GM19395 (cell line): ENCODE results near the gene TLR6.
"Not testable (repeated sequence)": the region's sequence is repeated elsewhere in the genome, so short reads cannot be mapped to it uniquely, and the experiment has no call there.

Source experiments
- ATAC-seq: cut with Tn5 transposase; IDR thresholded peaks from one replicate; pipeline ENCODE4 v1.9.1; 2021; ENCODE audit warnings: mild to moderate bottlenecking, moderate library complexity; ENCODE audit not compliant: unreplicated experiment

The TLR6 gene

DNA sequence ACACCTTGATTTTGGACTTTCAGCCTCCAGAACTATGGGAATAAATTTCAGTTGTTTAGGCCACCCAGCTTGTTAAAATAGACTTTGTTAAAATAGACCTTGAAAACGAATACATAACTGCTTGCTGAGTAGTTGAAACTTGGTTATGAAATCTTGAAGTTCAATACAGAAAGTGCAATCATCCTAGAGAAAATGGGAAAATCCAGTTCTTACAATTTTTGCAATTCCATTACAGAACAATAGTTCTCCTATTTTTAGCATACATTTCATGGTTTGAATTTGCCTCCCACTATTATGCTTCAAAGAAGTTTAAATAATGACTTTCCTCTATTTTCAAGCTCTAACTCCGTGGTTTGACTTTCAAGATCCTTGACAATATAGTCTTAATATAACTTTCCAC lies 62.6 kb downstream of the TLR6 start:
- no peak for ATAC-seq

DNA sequence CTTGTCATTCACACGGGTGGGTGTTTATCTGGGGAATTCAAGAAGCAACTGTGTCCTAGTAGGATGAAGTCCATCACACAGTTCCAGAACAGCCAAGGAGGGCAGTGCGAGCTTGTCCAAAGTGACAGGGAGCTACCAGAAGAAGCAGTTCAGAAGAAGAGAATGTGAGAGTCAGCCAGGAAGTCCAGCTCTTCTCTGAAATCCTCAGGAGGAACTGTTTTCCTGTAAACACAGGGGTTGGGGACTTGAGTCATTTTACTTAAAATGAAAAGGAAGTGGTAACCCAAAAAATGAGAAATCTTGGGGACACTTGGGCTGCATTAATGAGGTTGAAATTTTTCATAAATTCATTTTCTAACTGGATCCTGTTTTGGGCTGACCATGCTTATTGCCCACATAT lies 65.6 kb downstream of the TLR6 start:
- ATAC-seq, result no peak

DNA sequence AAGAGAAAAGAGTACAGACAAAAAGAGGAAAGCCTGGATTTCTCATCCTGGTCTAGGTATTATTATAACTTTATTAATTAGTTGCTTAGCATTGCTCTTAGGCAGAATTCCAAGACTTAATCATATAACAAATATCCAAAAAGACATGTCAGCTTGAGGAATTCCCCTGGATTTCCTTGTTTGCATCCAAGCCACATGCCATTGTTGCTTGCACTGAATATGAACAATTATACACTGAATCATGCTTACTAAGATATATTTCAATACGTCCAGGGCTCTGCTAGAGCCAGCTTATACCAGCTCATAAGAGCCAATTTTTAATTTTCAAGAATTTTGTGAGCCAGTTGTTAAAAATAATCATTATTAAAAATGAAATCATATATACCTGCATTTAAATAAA lies 68.3 kb downstream of the TLR6 start:
- ATAC-seq, result no peak

DNA sequence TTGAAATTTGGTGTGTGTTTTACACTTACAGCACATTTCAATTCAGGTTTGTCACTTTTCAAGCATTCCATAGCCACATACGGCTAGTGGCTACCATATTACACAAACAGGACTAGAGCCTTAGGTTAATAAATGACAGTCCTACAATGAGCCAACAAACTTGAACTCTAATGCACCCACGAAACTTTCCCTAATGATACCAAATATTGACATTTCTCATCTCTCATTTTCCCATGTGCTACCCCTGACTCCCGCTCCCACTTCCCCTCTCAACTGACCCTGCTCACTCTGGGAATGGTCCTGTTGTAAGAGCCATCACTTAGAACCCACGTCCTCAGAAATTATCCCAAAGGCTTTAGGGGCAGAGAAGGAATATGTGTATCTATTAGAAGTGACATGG lies 68.9 kb downstream of the TLR6 start:
- no peak for ATAC-seq

DNA sequence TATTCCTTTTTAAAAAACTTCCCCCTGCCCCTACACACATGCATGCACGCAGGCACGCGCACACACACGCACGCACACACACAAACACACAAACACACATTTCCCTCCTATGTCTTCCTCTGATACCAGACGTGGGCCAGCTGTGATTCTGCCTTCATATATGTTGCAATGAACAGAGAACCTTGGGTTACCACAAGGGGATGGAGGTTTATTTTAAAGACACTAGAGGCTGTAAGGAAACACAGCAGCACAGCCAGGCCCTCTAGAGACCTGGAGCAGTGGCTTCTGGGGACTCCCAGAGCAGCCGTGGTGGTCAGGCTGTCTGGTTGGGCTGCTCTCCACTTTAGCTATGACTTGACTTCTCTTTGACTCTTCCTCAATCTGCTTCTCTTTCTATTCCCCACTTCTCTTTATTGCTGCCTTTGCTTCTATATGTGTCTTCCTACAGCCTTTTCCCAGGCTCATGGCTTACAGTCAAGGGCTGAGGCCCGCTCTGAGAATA lies 70.7 kb downstream of the TLR6 start:
- peak; percentile 52 for ATAC-seq

DNA sequence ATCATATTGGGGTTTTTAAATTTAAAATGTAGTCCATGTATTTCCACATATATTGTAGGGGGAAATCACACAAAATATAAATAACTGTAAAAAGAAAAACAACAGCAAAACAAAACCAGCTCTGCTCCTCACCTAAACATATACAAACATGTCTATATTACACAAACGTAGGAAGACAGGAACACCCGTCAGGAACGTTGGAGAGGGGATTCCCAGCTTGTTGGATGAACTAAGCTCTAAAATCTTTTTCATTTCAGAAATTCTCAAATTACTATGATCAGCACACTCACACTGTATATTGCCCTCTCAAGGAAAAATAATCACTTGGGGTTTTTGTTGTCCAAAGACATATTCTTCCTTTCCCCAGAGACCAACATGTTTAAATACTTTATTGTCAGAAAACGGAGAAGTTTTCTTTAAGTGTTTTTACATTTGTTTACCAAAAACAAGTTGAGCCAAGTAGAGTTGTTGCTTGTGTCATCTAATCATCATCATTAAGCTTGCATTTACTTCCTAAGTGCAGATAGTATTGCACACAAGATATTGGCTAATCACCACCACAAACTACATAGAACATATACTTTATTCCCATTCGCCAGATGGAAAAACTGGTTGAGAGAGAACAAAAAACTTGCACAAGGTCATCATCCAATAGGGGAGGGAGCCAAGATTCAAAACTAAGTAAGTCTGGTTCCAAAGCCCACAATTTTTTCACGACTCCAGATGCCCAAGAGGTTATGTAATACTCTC lies 71.4 kb downstream of the TLR6 start:
- ATAC-seq, result no peak

DNA sequence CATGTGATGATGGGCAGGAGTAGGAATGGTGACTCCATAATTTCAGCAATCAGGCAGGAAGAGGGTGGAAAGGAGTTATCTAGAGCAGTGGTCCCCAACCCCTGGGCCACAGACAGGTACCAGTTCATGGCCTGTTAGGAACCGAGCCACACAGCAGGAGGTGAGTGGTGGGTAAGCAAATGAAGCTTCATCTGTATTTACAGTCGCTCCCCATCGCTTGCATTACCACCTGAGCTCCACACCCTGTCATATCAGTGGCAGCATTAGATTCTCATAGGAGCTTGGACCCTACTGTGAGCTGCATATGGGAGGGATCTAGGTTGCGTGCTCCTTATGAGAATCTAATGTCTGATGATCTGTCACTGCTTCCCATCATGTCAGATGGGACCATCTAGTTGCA lies 72.5 kb downstream of the TLR6 start:
- ATAC-seq, result no peak

DNA sequence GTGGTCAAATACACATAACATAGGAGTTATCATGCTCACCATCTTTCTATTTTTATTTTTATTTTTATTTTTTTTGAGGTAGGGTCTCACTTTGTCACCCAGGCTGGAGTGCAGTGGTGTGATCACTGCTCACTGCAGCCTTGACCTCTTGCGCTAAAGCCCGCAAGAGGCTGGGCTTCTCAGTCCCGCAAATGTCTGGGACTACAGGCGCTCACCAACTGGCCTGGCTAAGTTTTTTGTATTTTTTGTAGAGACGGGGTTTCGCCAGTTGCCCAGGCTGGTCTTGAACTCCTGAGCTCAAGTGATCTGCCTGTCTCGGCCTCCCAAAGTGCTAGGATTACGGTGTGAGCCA lies 73.5 kb downstream of the TLR6 start:
- no peak for ATAC-seq

DNA sequence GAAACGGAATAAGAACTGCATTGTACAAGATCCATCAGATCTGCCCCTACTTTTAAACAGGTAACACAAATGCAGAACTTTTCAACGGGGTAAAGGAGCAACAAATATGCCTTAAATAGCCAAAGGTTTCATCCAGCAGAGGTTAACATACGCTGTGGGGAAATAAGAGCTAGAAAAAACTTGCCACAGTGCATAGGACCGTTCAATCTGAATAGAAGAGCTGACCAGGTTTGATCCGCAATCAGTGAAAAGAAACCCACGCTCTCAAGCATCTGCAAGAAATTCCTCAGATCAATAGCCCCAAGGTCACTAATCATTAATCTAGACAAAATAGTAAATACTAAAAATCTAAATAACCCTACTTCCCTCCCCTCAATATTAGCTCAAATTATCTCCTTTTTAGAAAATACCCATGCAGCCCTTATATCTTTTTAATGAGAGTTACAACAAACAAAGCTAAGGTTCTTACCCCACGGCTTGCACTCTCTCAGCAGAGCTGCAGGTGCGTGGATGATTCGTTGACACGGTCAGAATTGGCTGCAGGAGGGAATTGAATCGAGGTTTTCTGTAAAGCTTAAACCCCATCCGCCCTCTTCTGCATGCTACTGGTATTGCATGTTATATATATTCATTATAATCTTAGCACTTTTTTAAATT lies 74.0 kb downstream of the TLR6 start, which contains the start of gene TLR10:
TLR10 (minus strand) TSS at position 539 of the 657 bp plus-strand sequence. CDS start 7,400 bp downstream, outside the sequence.
- ATAC-seq, result peak; percentile 72

DNA sequence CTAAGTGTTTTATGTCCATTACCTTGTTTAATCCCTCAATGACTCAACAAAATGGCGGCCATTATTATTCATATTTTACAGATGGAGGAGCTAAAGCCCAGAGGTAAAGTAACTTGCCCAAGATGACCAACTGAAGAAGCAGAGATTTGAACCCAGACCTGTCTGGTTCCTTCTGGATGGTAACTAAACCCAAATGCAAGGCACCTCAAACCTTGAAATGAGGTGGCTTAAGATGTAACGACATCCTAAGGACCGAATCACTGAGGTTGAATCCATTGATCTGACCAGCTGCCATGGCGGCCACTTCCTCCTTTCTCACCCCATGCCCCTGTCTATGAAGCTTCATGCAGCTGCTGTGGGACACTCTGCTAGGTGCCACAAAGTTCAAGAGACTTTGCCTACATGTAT lies 74.8 kb downstream of the TLR6 start:
- ATAC-seq, result no peak

DNA sequence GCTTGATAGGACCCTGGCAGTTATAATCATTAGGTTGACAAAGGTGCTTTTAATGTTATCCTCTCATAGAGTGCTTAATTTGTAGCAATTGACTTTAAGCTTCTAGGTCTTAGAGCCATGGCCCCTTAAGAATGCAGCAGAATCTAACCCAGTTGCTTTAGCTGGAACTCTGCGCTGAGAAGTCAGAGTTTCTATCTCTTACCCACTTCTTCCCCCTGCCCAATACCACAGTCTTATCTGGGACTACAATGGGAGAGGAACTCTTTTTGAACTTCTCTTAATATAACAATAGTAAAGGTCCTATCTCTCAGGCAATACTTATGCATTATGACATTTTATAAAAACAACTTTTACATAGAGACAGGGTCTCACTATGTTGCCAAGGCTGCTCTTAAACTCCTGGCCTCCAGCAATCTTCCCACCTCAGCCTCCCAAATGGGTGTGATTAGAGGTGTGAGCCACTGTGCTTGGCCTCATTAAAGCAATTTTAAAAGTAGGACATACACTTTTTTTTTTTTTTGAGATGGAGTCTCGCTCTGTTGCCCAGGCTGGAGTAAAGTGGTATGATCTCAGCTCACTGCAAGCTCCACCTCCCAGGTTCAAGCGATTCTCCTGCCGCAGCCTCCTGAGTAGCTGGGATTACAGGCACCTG lies 75.7 kb downstream of the TLR6 start:
- ATAC-seq, result no peak

DNA sequence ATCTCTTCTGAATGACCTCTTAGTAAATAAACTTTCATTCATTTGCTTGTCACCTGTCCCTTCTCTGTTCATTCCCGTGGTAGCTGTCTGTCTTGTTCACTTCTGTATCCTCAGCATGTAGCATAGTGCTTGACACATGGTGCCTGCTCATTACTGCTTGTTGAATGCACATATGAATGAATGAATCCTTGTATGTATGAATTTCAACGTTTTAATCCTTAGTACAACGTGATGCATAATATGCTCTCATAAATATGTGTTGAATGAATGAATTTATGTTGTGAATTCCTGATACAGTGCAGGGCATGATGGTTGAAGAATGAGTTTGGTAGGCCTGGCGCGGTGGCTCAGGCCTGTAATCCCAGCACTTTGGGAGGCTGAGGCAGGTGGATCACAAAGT lies 76.8 kb downstream of the TLR6 start:
- no peak for ATAC-seq

DNA sequence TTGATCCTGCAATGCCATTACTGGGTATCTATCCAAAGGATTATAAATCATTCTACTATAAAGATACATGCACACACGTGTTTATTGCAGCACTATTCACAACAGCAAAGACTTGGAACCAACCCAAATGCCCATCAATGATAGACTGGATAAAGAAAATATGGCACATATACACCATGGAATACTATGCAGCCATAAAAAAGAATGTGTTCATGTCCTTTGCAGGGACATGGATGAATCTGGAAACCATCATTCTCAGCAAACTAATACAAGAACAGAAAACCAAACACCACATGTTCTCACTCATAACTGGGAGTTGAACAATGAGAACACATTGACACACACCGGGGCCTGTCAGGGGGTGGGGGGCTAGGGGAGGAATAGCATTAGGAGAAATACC lies 78.7 kb downstream of the TLR6 start:
- ATAC-seq, result not testable (repeated sequence)

DNA sequence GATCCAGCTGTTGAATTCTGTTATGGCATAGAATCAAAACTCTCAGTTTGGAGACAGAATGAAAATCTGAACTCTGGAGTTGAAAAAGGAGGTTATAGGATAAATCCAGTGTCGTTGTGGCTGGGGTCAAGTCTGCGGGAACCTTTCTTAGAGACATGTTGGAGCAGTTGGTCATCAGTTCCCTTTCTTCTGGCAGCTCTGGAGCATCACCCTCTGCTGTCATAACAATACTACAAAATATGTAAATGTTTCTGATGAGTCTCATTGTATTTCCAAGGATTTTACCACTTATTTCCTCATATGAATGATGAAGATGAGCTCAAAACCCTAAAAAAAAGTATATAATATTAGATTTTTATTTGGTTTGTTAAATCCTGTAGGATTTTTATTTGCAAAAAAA lies 81.3 kb downstream of the TLR6 start:
- ATAC-seq, result no peak

DNA sequence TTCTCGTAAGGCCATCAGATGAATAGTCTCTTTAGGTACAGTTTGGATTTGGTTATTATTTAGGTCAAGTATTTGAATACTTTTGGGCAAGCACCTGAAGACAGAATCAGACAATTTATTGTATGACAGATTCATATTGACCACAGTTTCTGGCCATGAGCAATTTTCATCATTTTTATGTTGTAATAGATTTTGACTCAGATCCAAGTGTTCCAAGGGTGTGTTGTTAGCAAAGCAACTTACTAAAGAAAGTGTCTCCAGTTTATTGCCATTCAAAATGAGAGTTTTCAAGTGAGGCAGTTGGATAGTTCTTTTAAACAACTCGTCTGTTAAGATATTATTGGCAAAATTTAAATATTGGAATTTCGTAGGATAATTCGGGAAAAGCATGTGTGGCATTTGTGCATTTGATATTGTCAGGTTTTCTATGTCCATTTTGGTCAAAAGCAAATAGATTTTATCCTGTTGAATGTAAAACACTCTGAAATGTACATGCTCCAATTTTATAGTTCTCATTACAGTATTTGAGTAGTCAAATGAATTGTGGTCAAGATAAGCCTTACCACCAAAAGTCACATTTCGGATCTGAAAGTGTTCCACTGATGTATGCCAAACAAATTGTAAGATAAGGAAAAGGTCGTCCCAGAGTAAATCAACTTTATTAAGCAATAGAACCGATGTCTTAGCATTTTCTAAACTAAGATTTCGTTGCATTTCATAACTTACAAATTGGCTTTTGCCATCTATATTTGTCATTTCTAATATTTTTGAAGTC lies 82.2 kb downstream of the TLR6 start:
- no peak for ATAC-seq
